T-helper 1 cell (primary cell): Measurements from ENCODE around the gene HDAC4.
A peak's percentile ranks its signal among the peaks of the same experiment; 100 is the strongest.
"Not testable (repeated sequence)": the region's sequence is repeated elsewhere in the genome, so short reads cannot be mapped to it uniquely, and the experiment has no call there.

Experiments used
- DNase-seq, 5 donors: peaks; one replicate each; pipeline ENCODE4 v3.0.0-alpha.2; 2012 to 2020
- total RNA-seq, 4 donors: gene quantifications; one replicate each; lab custom pipeline; 2026; lab: John Stamatoyannopoulos, UW

The HDAC4 gene
- total RNA-seq = 49.6 to 83.5 (median 66.8) reads per million in 4 donors

- DNase-seq = no peak
Measured at GRCh38 chr2:239400596-239401066, at the start of gene HDAC4. Gene HDAC4, minus strand, starts transcription at chr2:239401020. Its CDS starts 48,321 bp downstream, at chr2:239352699.

- not testable (repeated sequence) for DNase-seq
Measured at GRCh38 chr2:239449468-239449867, 48.6 kb upstream of the HDAC4 start.

- DNase-seq = no peak
Measured at GRCh38 chr2:239445771-239446524, 45.1 kb upstream of the HDAC4 start.

- no peak for DNase-seq
Measured at GRCh38 chr2:239444626-239445577, 44.1 kb upstream of the HDAC4 start.

- no peak for DNase-seq
Measured at GRCh38 chr2:239443666-239444567, 43.1 kb upstream of the HDAC4 start.

GRCh38 chr2:239443102-239443620, 42.3 kb upstream of the HDAC4 start:
- DNase-seq = no peak

GRCh38 chr2:239442192-239442591, 41.4 kb upstream of the HDAC4 start:
- DNase-seq = no peak

- no peak for DNase-seq
Measured at GRCh38 chr2:239441261-239442078, 40.6 kb upstream of the HDAC4 start.

- no peak for DNase-seq
Measured at GRCh38 chr2:239440511-239440959, 39.7 kb upstream of the HDAC4 start.

- DNase-seq = no peak
Measured at GRCh38 chr2:239439754-239440315, 39.0 kb upstream of the HDAC4 start.

- DNase-seq = no peak
Measured at GRCh38 chr2:239438995-239439753, 38.4 kb upstream of the HDAC4 start.

GRCh38 chr2:239438368-239438767, 37.5 kb upstream of the HDAC4 start:
- no peak for DNase-seq

GRCh38 chr2:239436669-239437335, 36.0 kb upstream of the HDAC4 start:
- no peak for DNase-seq

GRCh38 chr2:239436076-239436475, 35.3 kb upstream of the HDAC4 start:
- DNase-seq = no peak

- peak in 1 of 5 donors; percentile 33 for DNase-seq
Measured at GRCh38 chr2:239433777-239434403, 33.1 kb upstream of the HDAC4 start.

GRCh38 chr2:239432174-239432573, 31.4 kb upstream of the HDAC4 start:
- no peak for DNase-seq

GRCh38 chr2:239431536-239431935, 30.7 kb upstream of the HDAC4 start:
- DNase-seq = no peak

- DNase-seq = no peak
Measured at GRCh38 chr2:239429473-239430350, 28.9 kb upstream of the HDAC4 start.
